ENCODE results near the gene PCSK2.

The PCSK2 gene

GRCh38 chr20:17327185-17328148 is 100.6 kb downstream of the PCSK2 start:
- in situ Hi-C loops (cut with HindIII; ENCODE audit: low sequenced_read_pairs): no loop called here

GRCh38 chr20:17334932-17335331 is 108.1 kb downstream of the PCSK2 start:
- in situ Hi-C loops (cut with HindIII; ENCODE audit: low sequenced_read_pairs): no loop called here

- in situ Hi-C loops (cut with HindIII; ENCODE audit: low sequenced_read_pairs): no loop called here
These were observed 112.2 kb downstream of the PCSK2 start for GRCh38 chr20:17339000-17339399.

- in situ Hi-C loops (cut with HindIII; ENCODE audit: low sequenced_read_pairs): no loop called here
These were observed 116.3 kb downstream of the PCSK2 start for GRCh38 chr20:17343091-17343490.

GRCh38 chr20:17343656-17344452 is 117.0 kb downstream of the PCSK2 start:
- in situ Hi-C loops (cut with HindIII; ENCODE audit: low sequenced_read_pairs): no loop called here

- in situ Hi-C loops (cut with HindIII; ENCODE audit: low sequenced_read_pairs): no loop called here
These were observed 118.0 kb downstream of the PCSK2 start for GRCh38 chr20:17344790-17345189.

GRCh38 chr20:17345321-17345720 is 118.5 kb downstream of the PCSK2 start:
- in situ Hi-C loops (cut with HindIII; ENCODE audit: low sequenced_read_pairs): no loop called here

GRCh38 chr20:17350321-17350720 is 123.5 kb downstream of the PCSK2 start:
- in situ Hi-C loops (cut with HindIII; ENCODE audit: low sequenced_read_pairs): no loop called here

GRCh38 chr20:17357238-17357637 is 130.4 kb downstream of the PCSK2 start:
- in situ Hi-C loops (cut with HindIII; ENCODE audit: low sequenced_read_pairs): no loop called here

GRCh38 chr20:17358854-17359253 is 132.0 kb downstream of the PCSK2 start:
- in situ Hi-C loops (cut with HindIII; ENCODE audit: low sequenced_read_pairs): no loop called here

GRCh38 chr20:17364681-17365080 is 137.8 kb downstream of the PCSK2 start:
- in situ Hi-C loops (cut with HindIII; ENCODE audit: low sequenced_read_pairs): no loop called here

- in situ Hi-C loops (cut with HindIII; ENCODE audit: low sequenced_read_pairs): no loop called here
These were observed 139.0 kb downstream of the PCSK2 start for GRCh38 chr20:17365831-17366230.

- in situ Hi-C loops (cut with HindIII; ENCODE audit: low sequenced_read_pairs): no loop called here
These were observed 142.7 kb downstream of the PCSK2 start for GRCh38 chr20:17369506-17369905.

GRCh38 chr20:17372806-17373440 is 146.1 kb downstream of the PCSK2 start:
- in situ Hi-C loops (cut with HindIII; ENCODE audit: low sequenced_read_pairs): no loop called here

- in situ Hi-C loops (cut with HindIII; ENCODE audit: low sequenced_read_pairs): no loop called here
These were observed 147.2 kb downstream of the PCSK2 start for GRCh38 chr20:17374086-17374485.

- in situ Hi-C loops (cut with HindIII; ENCODE audit: low sequenced_read_pairs): no loop called here
These were observed 149.2 kb downstream of the PCSK2 start for GRCh38 chr20:17376031-17376430.

GRCh38 chr20:17377231-17377630 is 150.4 kb downstream of the PCSK2 start:
- in situ Hi-C loops (cut with HindIII; ENCODE audit: low sequenced_read_pairs): no loop called here

- in situ Hi-C loops (cut with HindIII; ENCODE audit: low sequenced_read_pairs): no loop called here
These were observed 152.8 kb downstream of the PCSK2 start for GRCh38 chr20:17379651-17380050.

- in situ Hi-C loops (cut with HindIII; ENCODE audit: low sequenced_read_pairs): no loop called here
These were observed 154.0 kb downstream of the PCSK2 start for GRCh38 chr20:17380801-17381200.

GRCh38 chr20:17381724-17382123 is 154.9 kb downstream of the PCSK2 start:
- in situ Hi-C loops (cut with HindIII; ENCODE audit: low sequenced_read_pairs): no loop called here

GRCh38 chr20:17385798-17386197 is 159.0 kb downstream of the PCSK2 start:
- in situ Hi-C loops (cut with HindIII; ENCODE audit: low sequenced_read_pairs): no loop called here
